Fibroblast of skin of right quadriceps (primary cell): ENCODE measurements around the gene DMKN.

Experiments
- DNase-seq: peaks from one replicate; pipeline ENCODE4 v3.0.0-alpha.2; 2013

The DMKN gene

GRCh38 chr19:35522745-35523327, 9.4 kb upstream of the DMKN start:
- no peak for DNase-seq

DNA sequence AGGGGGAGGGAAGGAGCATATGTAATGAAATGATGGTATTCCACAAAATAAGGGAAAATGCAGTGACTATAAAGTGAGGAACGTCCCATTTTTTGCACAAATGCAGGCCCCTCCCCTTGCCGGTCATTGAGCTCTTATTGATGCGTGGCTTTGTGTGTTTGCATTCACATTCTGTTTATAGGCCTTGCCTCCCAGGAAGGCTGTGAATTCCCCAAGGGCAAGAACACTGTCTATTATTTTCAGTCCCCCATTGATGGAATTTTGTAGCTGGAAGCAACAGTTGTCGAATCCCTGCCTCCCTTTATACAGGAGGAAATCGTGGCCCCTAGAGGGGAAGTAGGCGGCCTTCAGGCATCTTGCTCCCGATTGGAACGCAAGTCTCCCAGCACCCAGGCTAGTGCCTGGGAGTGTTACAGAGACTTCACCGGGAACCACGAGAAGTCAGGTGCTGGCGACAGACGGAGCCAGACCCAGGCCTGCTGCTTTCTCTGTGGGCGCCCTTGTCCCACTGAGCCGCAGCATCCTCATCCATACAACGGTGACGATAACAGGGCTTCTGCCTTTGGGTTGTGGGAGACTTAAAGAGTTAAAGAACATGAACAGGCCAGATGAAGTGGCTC, 7.8 kb upstream of the DMKN start:
- DNase-seq, result no peak

DNA sequence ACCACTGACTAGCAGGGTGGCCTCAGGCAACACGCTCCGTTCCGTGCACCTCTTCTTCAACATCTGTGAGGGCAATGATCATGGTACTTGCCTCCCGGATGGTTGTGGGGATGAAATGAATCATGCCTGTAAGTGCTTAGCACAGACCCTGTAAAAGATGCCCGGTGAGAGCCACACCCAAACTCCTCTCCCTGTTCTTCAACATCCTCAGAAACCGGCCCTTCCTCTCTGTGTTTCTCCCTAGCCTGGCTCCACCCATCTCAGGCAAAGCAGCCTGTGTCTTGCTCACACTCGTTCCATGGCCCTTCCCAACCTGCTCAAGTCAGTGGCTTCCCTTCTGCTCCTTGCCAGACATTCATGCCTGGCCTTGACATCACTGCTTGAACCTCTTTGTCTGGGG, 5.8 kb upstream of the DMKN start:
- peak; percentile 19 for DNase-seq

- DNase-seq, result peak; percentile 97
These were observed 4.9 kb upstream of the DMKN start for GRCh38 chr19:35518313-35518712.

DNA sequence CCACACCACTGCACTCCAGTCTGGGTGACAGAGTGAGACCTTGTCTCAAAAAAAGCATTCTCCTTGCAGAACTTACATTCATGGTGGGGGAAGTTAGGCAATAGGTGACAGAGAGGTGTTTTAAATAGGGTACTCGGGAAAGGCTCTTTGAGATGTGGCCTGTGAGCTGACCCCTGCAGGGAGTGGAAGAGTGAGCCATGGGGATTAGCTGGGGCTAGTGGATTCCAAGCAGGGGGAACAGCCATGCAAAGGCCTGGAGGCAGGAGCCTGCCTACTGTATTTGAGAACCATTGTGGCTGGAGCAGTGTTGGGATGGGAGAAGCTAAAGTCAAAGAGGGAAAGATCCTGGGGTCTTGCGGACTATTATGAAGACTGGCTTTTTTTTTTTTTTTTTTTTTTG, 3.9 kb upstream of the DMKN start:
- DNase-seq, result no peak

DNA sequence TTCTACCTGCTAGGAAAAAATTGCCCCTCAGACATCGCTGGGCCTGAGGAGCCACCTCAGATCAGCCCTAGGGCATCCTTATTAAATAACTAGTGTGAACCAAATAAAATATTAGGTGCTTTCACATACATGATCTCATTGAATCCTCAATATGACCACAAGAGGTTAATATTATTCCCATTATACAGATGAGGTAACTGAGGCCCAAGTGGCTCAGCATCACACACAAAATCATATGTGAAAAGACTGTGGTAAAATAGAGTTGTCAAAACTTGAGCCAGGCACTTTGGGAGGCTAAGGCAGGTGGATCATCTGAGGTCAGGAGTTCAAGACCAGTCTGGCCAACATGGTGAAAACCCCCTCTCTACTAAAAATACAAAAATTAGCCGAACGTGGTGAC, 2.9 kb upstream of the DMKN start:
- DNase-seq, result no peak

DNA sequence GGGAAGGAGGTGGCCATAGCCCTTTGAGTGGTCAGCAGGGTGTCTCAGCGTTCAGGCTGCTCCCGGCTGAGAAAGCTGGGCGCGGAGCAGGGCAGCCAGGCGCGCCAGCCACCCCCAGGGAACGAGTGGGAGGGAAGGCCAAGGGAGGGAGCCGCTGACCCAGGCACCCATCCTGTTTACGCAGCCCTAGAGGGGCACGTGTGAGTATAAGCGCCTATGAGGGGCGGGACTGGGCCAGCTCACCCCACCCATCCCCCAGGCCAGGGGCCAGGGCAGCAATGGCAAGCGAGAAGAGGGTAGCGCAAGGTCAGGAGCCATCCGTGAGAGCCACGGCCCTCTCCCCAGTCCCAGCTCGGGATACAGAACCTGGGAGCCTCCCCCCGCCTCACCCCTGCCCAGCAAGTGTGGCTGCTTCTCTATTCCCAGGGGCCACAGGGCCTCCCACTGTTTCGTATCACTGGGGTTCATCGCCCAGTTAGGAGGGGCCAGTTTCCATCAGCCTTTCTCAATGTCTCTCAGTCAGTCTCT, 897 bp upstream of the DMKN start:
- peak; percentile 16 for DNase-seq

DNA sequence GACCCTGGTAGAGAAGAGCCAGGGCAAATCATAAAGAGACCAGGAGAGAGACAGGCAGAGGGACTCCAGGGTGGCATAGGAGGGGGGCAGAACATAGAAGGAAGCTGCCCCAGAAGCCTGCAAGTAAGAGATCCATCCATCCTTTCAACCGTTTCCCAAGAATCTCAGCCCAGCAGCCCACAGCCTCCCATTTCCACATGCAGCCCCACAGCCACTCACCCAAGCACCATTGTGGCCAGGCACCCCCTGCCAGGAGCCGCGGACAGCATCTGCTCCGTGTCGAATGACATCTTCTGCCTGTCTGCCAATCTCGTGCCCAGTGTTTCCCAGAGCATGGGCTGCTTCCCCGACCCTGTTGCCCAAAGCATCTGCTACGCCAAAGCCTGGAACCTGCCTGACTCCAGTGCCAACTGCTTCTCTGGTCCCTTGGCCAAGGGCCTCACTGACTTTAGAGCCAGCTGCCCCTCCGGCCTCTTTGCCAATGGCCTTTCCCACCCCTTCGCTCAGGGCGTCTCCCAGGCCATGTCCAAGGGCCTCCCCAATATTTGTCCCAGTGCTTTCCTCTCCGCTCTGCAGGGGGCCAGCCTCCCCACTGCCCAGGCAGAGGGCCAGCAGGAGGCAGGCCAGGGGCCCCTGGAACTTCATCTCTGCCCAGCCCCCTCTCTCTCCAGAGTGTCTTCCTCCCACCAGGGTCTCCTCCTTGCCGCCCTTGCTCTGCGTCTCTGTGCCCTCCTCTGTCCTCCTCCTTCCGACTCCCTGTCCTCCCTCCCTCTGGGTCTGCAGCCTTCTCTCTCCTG, 420 bp downstream of the DMKN start:
- no peak for DNase-seq

DNA sequence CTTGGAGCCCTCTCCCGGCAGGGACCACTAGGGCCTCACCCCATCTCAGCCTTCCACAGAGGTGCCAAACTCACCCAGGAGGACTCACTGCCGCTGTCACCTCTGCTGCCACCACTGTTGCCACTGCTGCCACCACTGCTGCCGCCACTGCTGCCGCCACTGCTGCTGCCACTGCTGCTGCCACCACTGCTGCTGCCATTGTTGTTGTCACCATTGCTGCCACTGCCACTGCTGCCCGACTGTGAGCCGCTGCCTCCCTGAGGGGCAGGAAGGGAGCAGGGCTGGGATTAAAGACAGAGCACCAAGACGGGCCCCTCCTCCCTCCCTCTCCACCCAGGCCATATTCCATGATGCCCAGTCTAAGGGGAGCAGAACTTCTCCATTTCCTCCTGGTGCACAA, 2.1 kb downstream of the DMKN start:
- no peak for DNase-seq

GRCh38 chr19:35510626-35510964, 2.9 kb downstream of the DMKN start:
- DNase-seq, result no peak

- peak; percentile 42 for DNase-seq
These were observed 3.4 kb downstream of the DMKN start for GRCh38 chr19:35509861-35510625.

- no peak for DNase-seq
These were observed 4.3 kb downstream of the DMKN start for GRCh38 chr19:35509018-35509652.

DNA sequence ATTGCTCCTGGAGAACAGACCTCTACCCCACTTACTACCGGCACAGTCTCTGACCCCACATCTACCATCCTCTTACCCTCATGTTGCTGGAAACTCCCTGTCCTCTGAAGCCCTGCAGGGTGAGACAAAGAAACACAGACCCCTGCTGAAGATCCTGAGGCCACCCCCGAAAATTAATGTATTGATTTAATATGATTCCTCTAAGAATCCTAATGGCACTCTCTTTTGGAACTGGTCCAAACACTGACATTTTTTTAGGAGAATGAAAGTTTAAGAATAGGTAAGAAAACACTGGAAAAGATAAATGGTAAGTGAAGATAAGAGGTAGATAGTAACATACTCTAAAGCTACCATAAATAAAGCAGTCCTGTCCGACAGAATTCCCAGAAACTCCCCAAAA, 5.3 kb downstream of the DMKN start:
- DNase-seq, result no peak

DNA sequence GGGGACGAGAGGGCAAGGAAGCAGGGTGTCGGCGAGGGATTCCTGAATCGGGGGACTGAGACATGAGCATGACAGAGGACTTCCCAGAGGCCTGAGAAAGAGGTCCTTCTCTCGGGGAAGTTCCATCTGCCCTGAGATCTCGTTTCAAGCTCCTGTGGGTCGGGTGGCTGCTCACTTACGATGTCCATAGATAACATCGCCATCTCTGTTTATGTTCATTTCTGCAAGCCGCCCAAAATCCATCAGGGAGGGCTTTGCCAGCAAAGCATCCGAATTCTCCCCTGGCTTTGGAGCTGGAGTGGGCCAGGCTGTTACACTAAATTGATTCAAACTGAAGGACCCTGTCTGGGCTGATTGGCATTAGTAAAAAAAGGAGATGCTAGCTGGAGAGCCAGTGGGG, 5.9 kb downstream of the DMKN start:
- DNase-seq, result no peak

DNA sequence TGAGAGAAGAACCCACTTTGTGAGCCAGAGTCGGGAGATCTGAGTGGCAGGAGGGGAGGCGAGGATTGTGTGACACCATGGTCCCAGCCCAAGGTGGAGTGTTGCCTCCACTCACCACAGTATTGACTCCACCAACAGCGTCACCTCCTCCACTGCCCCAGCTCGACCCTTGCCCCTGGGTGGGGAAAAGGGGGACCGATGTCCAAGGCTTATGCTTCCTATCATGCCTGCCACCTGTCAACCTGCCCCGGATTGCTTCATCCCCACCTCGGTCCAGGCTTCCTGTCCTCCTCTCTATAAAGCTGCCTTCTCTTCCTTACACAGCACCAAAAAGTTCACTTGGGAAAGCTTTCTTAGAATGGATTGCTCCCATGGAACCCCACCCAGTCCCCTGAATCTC, 7.4 kb downstream of the DMKN start:
- no peak for DNase-seq

- no peak for DNase-seq
These were observed 10.7 kb downstream of the DMKN start for GRCh38 chr19:35502751-35503150.

GRCh38 chr19:35501684-35502083, 11.8 kb downstream of the DMKN start:
- DNase-seq, result no peak

DNA sequence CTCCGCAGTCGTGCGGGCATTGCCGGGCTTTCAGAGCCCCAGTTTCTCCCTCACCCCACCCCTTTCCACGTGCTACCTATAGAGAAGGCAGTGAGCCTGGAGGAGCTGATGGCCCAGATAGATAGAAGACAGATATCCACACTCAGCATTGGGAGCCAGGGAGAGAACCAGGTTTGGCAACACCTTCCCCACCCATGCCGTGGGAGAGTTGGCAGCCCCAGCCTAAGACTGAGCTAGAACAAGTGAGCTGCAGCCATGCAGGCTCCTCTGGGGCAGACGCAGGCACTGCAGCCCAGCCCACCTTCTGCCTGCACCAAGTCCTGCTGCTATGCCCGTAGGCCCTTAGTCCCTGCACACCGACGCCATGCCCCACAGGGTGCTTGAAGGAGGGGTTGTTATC, 12.8 kb downstream of the DMKN start:
- DNase-seq, result no peak

DNA sequence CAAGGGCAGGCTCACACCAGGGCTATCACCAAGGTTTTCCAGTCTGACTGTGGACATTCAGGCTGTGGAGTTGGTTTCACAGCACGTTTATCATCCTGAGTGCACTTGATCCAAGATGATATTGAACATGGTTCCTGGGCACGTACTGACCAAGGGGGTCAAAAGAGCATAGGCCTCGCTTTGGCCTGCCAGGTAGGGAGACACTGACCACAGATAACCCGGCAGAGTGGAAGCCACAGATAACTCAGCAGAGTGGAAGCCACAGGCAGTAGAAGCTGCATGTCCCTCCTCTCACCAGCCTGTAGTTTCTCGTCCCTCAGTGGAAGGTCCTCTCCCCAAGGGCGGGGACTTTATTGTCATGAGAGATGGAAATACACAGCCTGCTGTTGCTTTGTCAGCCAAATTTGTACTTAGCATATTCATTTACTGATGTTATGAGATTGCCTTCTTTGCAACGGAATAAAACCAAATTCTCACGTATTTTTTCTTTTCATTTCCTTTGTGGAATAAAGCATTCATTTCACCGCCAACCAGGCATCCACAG, 14.4 kb downstream of the DMKN start:
- DNase-seq, result no peak

DNA sequence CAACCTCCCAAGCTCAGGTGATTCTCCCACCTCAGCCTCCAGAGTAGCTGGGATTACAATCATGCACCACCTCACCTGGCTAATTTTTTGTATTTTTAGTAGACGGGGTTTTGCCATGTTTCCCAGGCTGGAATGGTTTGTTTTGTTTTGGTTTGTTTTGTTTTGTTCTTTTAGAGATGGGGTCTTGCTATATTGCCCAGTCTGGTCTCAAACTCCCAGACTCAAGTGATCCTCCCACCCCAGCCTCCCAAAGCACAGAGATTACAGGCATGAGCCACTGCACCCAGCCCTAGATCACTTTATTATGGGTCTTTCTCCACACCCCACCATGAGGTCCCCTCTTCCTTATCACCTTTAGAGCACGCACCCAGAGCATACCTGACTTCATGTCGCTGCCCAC, 15.2 kb downstream of the DMKN start:
- no peak for DNase-seq

GRCh38 chr19:35497406-35497805, 16.0 kb downstream of the DMKN start:
- no peak for DNase-seq
